ENCODE results near the gene ZBTB25. TPM values are rescaled to one million over a fixed set of nuclear protein-coding genes. Genes with fewer than 3 reads are reported as not detected.

ZBTB25 gene
- total RNA-seq, 2 donors from 2014 or later: 54.8 to 63.1 TPM

DNA sequence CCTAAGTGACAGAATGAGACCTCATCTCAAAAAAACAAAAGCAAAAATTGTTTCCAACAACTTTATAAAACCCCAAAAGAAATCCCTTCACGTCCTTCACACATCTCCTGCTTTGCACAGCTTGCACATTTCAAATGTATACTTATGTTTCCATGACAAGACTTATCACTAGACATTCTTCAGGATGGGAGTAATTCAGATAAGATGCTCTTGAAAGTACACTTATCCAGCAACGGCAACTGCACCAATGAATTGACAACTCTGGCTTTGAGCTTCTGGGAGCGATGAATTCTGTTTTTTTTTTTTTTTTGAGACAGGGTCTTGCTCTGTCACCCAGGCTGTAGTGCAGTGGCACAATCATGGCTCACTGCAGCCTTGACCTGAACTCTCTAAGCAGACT, 69.1 kb downstream of the ZBTB25 start:
- H3K9me3 ChIP-seq (ENCODE audit: control insufficient read depth, low read length, poor library complexity, severe bottlenecking): no peaks in the 10 kb centered on the region
- ATAC-seq (no peak), DNase-seq (no peak)
- Mint-ChIP-seq H3K4me1 (peaks cover 12% of the 10 kb centered on the region), H3K27me3 (no peaks in the 10 kb centered on the region), H3K27ac (no peak overlapping the region), H3K36me3 (ENCODE audit: low read depth) (peaks cover 8% of the 10 kb centered on the region), H3K4me3 (no peak overlapping the region)

DNA sequence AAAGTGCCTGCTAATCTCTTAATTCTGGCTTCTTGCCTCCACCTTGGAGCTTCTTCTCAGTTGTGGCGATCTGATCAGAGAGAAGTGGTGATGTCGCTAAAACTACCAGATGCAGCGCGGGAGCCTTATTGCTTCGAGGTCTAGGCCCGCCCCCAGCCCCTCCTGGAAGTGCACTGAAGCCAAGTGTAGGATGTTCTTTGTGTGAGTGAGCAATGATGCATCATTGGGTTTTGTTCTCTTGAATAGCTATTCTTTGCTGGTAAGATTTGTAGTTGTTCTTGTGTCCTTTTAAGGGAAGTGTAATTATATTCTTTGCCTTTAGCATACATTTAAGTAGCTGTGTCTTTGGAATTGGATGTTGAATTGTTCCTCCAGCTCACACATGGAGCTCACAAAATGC, 79.7 kb downstream of the ZBTB25 start:
- DNase-seq: no peak
- Mint-ChIP-seq H3K4me1 (no peaks in the 10 kb centered on the region), H3K27me3 (no peaks in the 10 kb centered on the region), H3K4me3 (no peak overlapping the region), H3K36me3 (ENCODE audit: low read depth) (peaks cover 10% of the 10 kb centered on the region), H3K27ac (peak overlapping the region; percentile 45)
- no peaks in the 10 kb centered on the region for H3K9me3 ChIP-seq (ENCODE audit: control insufficient read depth, low read length, poor library complexity, severe bottlenecking)
- no peak for ATAC-seq

DNA sequence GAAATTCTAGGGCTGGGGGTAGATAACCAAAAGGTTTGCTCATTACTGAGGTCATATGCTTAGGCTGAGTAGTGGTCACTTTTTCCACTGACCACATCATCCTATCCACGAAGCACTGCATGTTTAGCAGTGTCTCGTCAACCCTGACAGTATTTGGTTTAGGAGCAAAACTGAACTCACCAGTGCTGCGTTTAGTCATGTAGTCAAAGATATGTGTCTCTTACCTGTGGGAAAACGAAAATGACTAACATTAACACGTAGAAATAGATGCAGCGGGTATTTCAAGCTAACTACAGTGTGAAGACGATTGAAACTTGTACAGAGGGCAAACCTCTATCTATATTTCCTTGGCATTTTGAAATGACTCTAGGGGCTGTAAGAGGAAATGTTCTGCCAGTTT, 80.9 kb downstream of the ZBTB25 start:
- no peak for ATAC-seq
- H3K27ac Mint-ChIP-seq: no peak overlapping the region
- no peaks in the 10 kb centered on the region for H3K9me3 ChIP-seq (ENCODE audit: control insufficient read depth, low read length, poor library complexity, severe bottlenecking)
- H3K27me3 Mint-ChIP-seq: no peaks in the 10 kb centered on the region
- H3K36me3 Mint-ChIP-seq (ENCODE audit: low read depth): peaks cover 10% of the 10 kb centered on the region
- no peak overlapping the region for H3K4me3 Mint-ChIP-seq
- no peak for DNase-seq
- H3K4me1 Mint-ChIP-seq: no peaks in the 10 kb centered on the region

DNA sequence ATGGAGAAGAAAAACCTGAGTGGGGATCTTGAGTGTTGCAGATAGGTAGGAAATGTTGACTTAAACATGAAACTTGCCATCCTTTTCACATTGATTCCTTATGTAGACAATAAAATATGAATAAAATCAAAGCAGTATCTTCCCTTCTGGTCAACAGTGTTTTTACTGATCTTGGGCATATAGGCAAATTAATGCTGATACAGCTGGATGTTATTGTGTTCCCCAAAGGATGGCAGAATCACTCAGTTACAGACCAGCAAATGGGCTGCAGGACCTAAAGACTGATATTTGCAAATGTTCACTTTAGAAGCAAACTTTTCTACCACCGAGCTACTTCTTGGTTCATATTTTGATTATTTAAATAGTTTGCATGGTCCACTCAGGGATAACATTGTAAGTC, 81.6 kb downstream of the ZBTB25 start:
- no peak for ATAC-seq
- H3K27me3 Mint-ChIP-seq: no peaks in the 10 kb centered on the region
- peaks cover 9% of the 10 kb centered on the region for H3K36me3 Mint-ChIP-seq (ENCODE audit: low read depth)
- H3K9me3 ChIP-seq (ENCODE audit: control insufficient read depth, low read length, poor library complexity, severe bottlenecking): no peaks in the 10 kb centered on the region
- no peak overlapping the region for H3K4me3 Mint-ChIP-seq
- DNase-seq: no peak
- no peak overlapping the region for H3K27ac Mint-ChIP-seq
- H3K4me1 Mint-ChIP-seq: no peaks in the 10 kb centered on the region

DNA sequence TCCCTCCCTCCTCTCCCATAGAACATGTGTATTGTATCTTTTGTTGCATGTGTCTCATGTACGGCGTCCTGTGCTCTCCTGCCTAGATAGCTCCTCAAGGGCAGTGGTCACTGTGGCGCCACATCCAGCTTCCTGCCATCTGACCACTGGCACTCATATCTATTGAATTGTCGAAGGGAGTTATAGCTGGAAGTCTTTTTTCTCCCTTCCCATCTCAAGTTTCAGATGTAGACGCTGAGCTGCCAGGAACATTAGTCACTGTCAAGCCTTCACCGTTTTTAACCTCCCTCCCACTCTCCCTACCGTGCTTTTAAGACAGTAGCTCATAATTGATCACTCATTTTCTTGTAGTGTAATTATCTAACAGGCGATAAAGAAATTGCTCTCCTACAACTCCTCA, 82.5 kb downstream of the ZBTB25 start:
- no peaks in the 10 kb centered on the region for H3K27me3 Mint-ChIP-seq
- H3K4me1 Mint-ChIP-seq: no peaks in the 10 kb centered on the region
- H3K27ac Mint-ChIP-seq: no peak overlapping the region
- no peaks in the 10 kb centered on the region for H3K9me3 ChIP-seq (ENCODE audit: control insufficient read depth, low read length, poor library complexity, severe bottlenecking)
- DNase-seq (no peak), ATAC-seq (no peak)
- no peak overlapping the region for H3K4me3 Mint-ChIP-seq
- H3K36me3 Mint-ChIP-seq (ENCODE audit: low read depth): peaks cover 9% of the 10 kb centered on the region

DNA sequence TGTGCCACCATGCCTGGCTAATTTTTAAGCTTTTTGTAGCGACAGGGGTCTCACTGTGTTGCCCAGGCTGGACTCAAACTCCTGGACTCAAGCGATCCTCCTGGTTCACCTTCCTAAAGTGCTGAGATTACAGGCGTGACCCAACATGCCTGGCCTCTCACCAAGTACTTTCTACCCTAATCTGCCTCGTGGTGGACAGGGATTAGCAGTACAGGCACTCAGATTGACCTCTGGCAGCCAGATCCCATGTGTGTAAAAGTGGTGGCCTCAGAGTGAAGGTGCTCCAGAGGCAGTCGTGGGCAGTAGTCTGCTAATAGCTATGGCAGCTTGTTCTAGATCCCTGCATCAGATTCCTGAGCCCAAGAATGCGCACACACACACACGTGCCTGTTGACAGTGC, 84.6 kb downstream of the ZBTB25 start:
- H3K9me3 ChIP-seq (ENCODE audit: control insufficient read depth, low read length, poor library complexity, severe bottlenecking): no peaks in the 10 kb centered on the region
- H3K36me3 Mint-ChIP-seq (ENCODE audit: low read depth): peaks cover 11% of the 10 kb centered on the region
- no peaks in the 10 kb centered on the region for H3K4me1 Mint-ChIP-seq
- no peak overlapping the region for H3K27ac Mint-ChIP-seq
- no peaks in the 10 kb centered on the region for H3K27me3 Mint-ChIP-seq
- H3K4me3 Mint-ChIP-seq: no peak overlapping the region
- DNase-seq: no peak
- no peak for ATAC-seq

DNA sequence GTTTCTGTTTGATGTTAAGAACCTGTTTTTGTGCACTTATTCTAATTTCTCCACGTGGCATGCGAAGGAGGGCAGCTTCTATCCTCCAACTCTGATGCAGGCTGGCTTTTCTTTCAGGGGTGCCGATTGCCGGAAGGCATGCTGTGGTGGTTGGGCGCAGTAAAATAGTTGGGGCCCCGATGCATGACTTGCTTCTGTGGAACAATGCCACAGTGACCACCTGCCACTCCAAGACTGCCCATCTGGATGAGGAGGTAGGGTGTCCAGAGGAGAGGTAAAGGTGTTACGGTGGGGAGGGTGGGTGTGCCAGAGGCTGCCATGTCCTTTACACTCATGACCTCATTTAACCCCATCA, 85.9 kb downstream of the ZBTB25 start:
- DNase-seq (no peak), ATAC-seq (no peak)
- no peaks in the 10 kb centered on the region for H3K9me3 ChIP-seq (ENCODE audit: control insufficient read depth, low read length, poor library complexity, severe bottlenecking)
- Mint-ChIP-seq H3K36me3 (ENCODE audit: low read depth) (peaks cover 11% of the 10 kb centered on the region), H3K27me3 (no peaks in the 10 kb centered on the region), H3K27ac (no peak overlapping the region), H3K4me3 (no peak overlapping the region), H3K4me1 (no peaks in the 10 kb centered on the region)

DNA sequence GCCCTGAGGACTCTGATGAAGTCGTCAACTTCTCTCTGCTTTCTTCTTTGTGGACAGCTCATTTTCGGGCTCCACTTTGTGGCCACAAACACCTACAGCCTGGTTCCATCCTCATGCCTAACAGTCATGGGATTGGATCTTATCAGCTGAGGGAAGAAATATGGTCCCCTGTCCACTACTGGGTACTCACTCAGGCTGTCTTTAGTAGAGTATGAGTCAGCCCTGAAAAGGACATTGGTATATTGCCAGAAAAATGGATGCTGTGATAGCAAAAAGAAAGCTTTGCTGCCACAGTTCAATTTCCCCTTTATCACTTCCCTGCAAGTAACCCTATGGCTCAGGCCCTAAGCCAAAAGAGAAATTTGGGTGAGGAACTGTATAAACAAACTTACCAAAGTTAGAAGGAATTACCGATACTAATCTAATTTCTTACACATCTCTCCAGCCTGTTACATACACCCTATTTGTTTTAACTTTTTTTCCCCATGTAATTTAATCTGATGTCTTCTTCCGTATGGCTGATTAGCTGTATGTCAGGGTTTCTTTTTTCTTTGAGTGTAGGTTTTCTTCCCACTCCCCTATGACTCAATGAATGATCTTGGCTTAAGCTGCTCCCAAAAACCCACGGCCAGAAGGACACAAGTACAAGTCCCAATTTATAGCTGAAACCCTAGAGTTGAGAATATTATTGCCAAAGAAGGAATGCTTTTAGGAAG, 86.4 kb downstream of the ZBTB25 start:
- H3K4me1 Mint-ChIP-seq: no peaks in the 10 kb centered on the region
- ATAC-seq (no peak), DNase-seq (no peak)
- H3K36me3 Mint-ChIP-seq (ENCODE audit: low read depth): peaks cover 13% of the 10 kb centered on the region
- no peak overlapping the region for H3K4me3 Mint-ChIP-seq
- no peak overlapping the region for H3K27ac Mint-ChIP-seq
- no peaks in the 10 kb centered on the region for H3K27me3 Mint-ChIP-seq
- no peaks in the 10 kb centered on the region for H3K9me3 ChIP-seq (ENCODE audit: control insufficient read depth, low read length, poor library complexity, severe bottlenecking)

DNA sequence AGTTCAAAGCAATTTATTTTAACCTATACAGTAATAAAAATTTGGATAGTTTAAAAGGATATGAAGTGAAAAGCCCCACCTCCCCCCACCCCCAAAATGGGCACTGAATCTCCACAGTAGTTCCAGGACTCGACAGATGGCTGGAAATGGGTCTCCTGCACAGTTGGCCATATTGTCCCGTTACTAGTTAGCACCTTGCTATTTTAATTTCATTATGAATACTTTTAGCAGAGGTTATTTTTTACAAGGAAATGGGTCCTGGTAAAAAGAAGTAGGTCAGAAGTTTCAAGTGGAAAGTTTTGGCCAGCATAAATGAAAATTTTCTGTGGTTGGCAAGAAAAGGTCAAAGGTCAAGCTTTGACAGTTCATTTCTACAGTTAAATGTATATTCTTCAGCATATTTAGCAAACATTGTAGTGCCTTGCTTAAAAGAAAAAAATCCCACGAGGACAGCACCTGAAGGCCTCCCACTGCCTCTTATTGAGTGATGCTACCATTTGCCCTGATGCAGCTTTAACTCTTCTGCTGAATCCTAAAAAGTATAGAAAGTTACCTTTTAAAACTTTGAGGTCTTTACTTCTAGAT, 87.2 kb downstream of the ZBTB25 start:
- DNase-seq (no peak), ATAC-seq (no peak)
- Mint-ChIP-seq H3K27ac (no peak overlapping the region), H3K27me3 (no peaks in the 10 kb centered on the region), H3K36me3 (ENCODE audit: low read depth) (peaks cover 16% of the 10 kb centered on the region), H3K4me3 (no peak overlapping the region), H3K4me1 (no peaks in the 10 kb centered on the region)
- H3K9me3 ChIP-seq (ENCODE audit: control insufficient read depth, low read length, poor library complexity, severe bottlenecking): no peaks in the 10 kb centered on the region

DNA sequence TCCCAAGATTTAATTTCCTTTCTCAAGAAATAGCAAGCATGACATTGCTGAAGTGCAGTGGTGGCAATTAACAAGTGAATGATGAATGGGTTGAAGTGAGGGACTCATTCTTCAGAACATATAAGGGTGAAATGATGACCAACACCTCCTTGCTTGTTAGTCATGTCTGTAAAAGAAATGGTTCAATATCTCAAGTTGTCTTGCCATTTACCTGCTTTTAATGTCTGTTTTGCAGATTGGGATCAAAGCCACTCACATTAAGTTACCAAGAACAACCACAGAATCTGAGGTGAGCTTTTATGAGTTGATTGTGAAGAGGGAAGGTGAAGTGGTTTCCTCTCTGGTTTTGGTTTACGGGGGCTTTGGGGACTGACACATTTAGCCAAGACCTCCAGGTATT, 91.4 kb downstream of the ZBTB25 start:
- Mint-ChIP-seq H3K36me3 (ENCODE audit: low read depth) (peaks cover 7% of the 10 kb centered on the region), H3K4me1 (peaks cover 4% of the 10 kb centered on the region), H3K27ac (no peak overlapping the region), H3K4me3 (no peak overlapping the region), H3K27me3 (no peaks in the 10 kb centered on the region)
- no peaks in the 10 kb centered on the region for H3K9me3 ChIP-seq (ENCODE audit: control insufficient read depth, low read length, poor library complexity, severe bottlenecking)
- ATAC-seq: no peak
- no peak for DNase-seq

DNA sequence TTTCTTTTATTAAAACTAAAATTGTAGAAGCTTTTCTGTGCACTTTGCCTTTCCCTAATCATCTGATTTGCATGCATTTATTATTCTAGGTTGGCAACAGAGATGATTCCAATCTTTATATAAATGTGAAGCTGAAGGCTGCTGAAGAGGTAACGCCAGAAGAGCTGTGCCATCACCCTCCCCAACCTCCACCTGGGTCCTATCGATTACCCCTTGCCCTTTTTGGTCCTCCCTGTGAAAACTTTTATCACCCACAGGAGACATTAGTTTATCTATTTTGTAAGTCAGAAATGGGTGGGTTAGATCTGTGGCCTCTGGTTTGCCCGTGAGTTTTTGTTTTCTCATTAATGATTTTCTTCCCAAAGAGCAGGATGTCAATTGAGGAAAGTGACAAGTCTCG, 92.6 kb downstream of the ZBTB25 start:
- Mint-ChIP-seq H3K4me3 (no peak overlapping the region), H3K27me3 (no peaks in the 10 kb centered on the region), H3K36me3 (ENCODE audit: low read depth) (peaks cover 7% of the 10 kb centered on the region), H3K27ac (no peak overlapping the region), H3K4me1 (peaks cover 4% of the 10 kb centered on the region)
- ATAC-seq (no peak), DNase-seq (no peak)
- no peaks in the 10 kb centered on the region for H3K9me3 ChIP-seq (ENCODE audit: control insufficient read depth, low read length, poor library complexity, severe bottlenecking)

DNA sequence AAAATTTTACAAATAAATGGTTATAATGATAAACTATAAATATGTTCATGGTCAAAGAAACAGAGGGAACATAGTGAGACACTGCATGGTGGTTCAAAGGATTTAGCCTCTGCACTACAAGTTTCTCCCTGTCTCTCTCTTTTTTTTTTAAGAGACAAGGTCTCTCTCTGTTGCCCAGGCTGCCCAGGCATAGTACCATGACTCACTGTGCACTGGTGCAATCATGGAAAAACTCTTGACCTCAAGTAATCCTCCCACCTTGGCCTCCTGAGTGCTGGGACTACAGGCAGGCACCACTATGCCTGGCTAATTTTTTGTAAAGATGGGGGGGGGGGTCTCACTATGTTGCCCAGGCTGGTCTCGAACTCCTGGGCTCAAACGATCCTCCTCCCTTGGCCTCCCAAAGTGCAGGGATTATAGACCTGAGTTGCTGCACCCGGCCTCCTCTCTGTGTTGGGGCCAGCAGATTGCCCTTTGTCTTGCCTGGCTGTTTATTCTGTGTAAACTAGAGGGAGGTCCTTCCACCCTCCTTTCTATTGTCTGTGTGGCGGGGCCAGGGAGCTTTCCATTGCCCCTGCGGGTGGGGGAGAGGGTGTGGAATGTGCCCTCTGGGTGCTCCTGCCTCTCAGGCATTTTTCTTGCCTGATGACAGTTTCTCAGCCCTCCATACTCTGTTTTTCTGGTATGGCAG, 93.4 kb downstream of the ZBTB25 start:
- Mint-ChIP-seq H3K4me3 (no peak overlapping the region), H3K4me1 (peaks cover 8% of the 10 kb centered on the region), H3K27ac (no peak overlapping the region), H3K36me3 (ENCODE audit: low read depth) (peaks cover 8% of the 10 kb centered on the region), H3K27me3 (no peaks in the 10 kb centered on the region)
- H3K9me3 ChIP-seq (ENCODE audit: control insufficient read depth, low read length, poor library complexity, severe bottlenecking): no peaks in the 10 kb centered on the region
- no peak for ATAC-seq
- DNase-seq: no peak

DNA sequence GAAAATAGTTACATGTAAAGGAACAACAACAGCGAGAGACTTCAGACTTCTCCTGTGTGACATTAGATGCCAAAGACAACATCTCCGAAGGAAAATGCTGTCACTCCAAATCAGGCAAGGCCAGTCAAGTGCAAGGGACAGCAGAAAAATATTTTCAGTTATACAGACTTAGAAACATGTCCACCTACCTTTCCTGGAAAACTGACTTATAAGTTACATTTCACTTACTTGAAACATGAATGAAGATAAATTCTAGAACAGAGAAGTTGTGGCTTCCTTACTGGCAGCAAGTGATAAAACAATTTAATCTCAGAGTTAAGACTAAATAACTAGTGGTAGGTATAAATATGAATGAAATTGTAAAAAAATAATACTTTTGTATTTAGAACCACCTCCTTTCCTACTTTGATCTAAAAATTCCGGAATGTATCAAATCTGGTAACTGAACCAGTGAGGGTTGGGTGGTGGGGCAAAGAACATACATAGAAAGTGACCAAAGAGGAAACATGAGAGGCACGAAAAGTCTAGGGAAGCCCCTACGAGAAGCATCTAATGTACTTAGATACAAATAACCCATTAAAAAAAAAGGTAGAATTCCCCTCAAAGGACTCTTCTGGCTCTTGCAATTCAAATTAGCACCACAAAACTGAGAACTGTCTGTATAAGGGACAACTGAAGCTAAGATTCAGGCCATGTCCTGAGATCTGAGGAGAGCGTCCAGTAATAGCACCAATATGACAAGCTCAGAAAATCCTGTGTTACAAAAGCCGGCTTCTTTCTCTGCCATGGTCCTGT, 94.3 kb downstream of the ZBTB25 start:
- DNase-seq: no peak
- no peaks in the 10 kb centered on the region for H3K27me3 Mint-ChIP-seq
- peaks cover 8% of the 10 kb centered on the region for H3K36me3 Mint-ChIP-seq (ENCODE audit: low read depth)
- no peak overlapping the region for H3K4me3 Mint-ChIP-seq
- ATAC-seq: no peak
- no peaks in the 10 kb centered on the region for H3K9me3 ChIP-seq (ENCODE audit: control insufficient read depth, low read length, poor library complexity, severe bottlenecking)
- no peak overlapping the region for H3K27ac Mint-ChIP-seq
- H3K4me1 Mint-ChIP-seq: peaks cover 8% of the 10 kb centered on the region

All from T-helper 17 cell (primary cell).